H1 (cell line): ENCODE results near the gene PLEKHA5. TPM values are rescaled to one million over a fixed set of nuclear protein-coding genes. Genes with fewer than 3 reads are reported as not detected.

Experiments used
- CTCF ChIA-PET: fragments of 300-600 bp; sonication (Branson Sonifier 250); formaldehyde crosslinking; loops from one replicate; lab custom pipeline; 2021; ENCODE audit not compliant: partially characterized antibody; lab: Charles Lee
- POLR2A ChIA-PET: fragments of 300-600 bp; sonication (Branson Sonifier 250); formaldehyde crosslinking; loops from one replicate; lab custom pipeline; 2021; ENCODE audit warnings: inconsistent platforms; ENCODE audit not compliant: partially characterized antibody; lab: Charles Lee
- DNase-seq, 2 experiments: peaks; one replicate each; pipeline versions ENCODE4 v3.0.0 to v3.0.0-alpha.2; 2010 to 2022; ENCODE audit warnings: low spot score in 2 of 2, low read depth in 1 of 2, mixed read lengths in 1 of 2
- FAIRE-seq: peaks from 2 replicates; lab custom pipeline; 2011; peaks lifted over from hg19 to GRCh38; lab: Jason Lieb, UNC
- H2AFZ ChIP-seq: 2 replicates; pipeline ENCODE4 v1.8.1; 2012; ENCODE audit warnings: low read length, inconsistent platforms
- H2AK5ac ChIP-seq: 2 replicates; pipeline ENCODE4 v1.6.1; 2013; ENCODE audit warnings: low read depth, low read length
- H2BK120ac ChIP-seq: replicated peaks from 2 replicates; pipeline ENCODE3; 2013; ENCODE audit warnings: low read depth, low read length, inconsistent platforms
- H2BK12ac ChIP-seq: 2 replicates; pipeline ENCODE4 v1.6.1; 2013; ENCODE audit warnings: low read depth, low read length
- H2BK15ac ChIP-seq: 2 replicates; pipeline ENCODE4 v1.6.1; 2013; ENCODE audit warnings: low read length
- H2BK20ac ChIP-seq: 2 replicates; pipeline ENCODE4 v1.6.1; 2013; ENCODE audit warnings: low read length
- H2BK5ac ChIP-seq: 2 replicates; pipeline ENCODE4 v1.6.1; 2013; ENCODE audit warnings: low read depth, low read length
- H3K14ac ChIP-seq: 2 replicates; pipeline ENCODE4 v1.6.1; 2013; ENCODE audit warnings: inconsistent platforms; ENCODE audit not compliant: insufficient read length
- H3K18ac ChIP-seq: 2 replicates; pipeline ENCODE4 v1.6.1; 2013; ENCODE audit warnings: low read length; ENCODE audit errors: extremely low read depth
- H3K23ac ChIP-seq: 2 replicates; pipeline ENCODE4 v1.6.1; 2013; ENCODE audit warnings: inconsistent platforms; ENCODE audit not compliant: insufficient read length
- H3K23me2 ChIP-seq: 2 replicates; pipeline ENCODE4 v1.6.1; 2013; ENCODE audit warnings: low read depth, low read length
- H3K27ac ChIP-seq: 2 replicates; pipeline ENCODE4 v1.6.1; 2011; ENCODE audit warnings: low read depth, low read length, inconsistent platforms
- H3K27me3 ChIP-seq, 4 experiments: replicated peaks in 1 of 4; 1 replicate in 1 of 4; 2 replicates in 3 of 4; pipeline versions ENCODE4 v1.6.1 to v1.8.1; 2011 to 2013; ENCODE audit warnings: low read length in 3 of 4, mild to moderate bottlenecking in 3 of 4, inconsistent platforms in 2 of 4, mixed read lengths in 2 of 4, moderate library complexity in 1 of 4; ENCODE audit not compliant: control insufficient read depth in 3 of 4, insufficient read depth in 3 of 4; ENCODE audit errors: extremely low read depth in 1 of 4
- H3K36me3 ChIP-seq, 4 experiments: 2 replicates each; pipeline versions ENCODE4 v1.6.1 to v1.8.1; 2011 to 2013; ENCODE audit warnings: mild to moderate bottlenecking in 4 of 4, low read length in 3 of 4, moderate library complexity in 2 of 4, control low read depth in 1 of 4, inconsistent platforms in 1 of 4; ENCODE audit not compliant: insufficient read depth in 4 of 4, control insufficient read depth in 2 of 4
- H3K4ac ChIP-seq: replicated peaks from 2 replicates; pipeline ENCODE3; 2013; ENCODE audit warnings: low read length, low read depth, mixed read lengths, inconsistent platforms; ENCODE audit not compliant: insufficient read length
- H3K4me1 ChIP-seq, 4 experiments: replicated peaks in 1 of 4; 1 replicate in 1 of 4; 2 replicates in 3 of 4; pipeline versions ENCODE4 v1.6.1 to v1.8.1; 2011 to 2013; ENCODE audit warnings: low read length in 3 of 4, inconsistent platforms in 2 of 4, mixed read lengths in 1 of 4; ENCODE audit not compliant: insufficient read depth in 4 of 4, control insufficient read depth in 3 of 4
- H3K4me2 ChIP-seq, 2 experiments: 2 replicates each; pipeline versions ENCODE4 v1.6.1 to v1.8.1; 2011 to 2013; ENCODE audit warnings: low read depth in 2 of 2, low read length in 2 of 2, control low read depth in 1 of 2, inconsistent platforms in 1 of 2, mild to moderate bottlenecking in 1 of 2; ENCODE audit not compliant: insufficient read depth in 1 of 2
- H3K4me3 ChIP-seq, 4 experiments: fragments of 200-600, 300-600 bp in 1 of 4; sonication (generic), shearing (Covaris generic), sonication (Bioruptor Twin) in 1 of 4; 2 replicates each; pipeline versions ENCODE4 v1.5.1 to v1.8.1; 2011 to 2016; ENCODE audit warnings: low read length in 4 of 4, low read depth in 3 of 4, control low read depth in 2 of 4, inconsistent platforms in 2 of 4, mild to moderate bottlenecking in 2 of 4, mixed read lengths in 1 of 4, moderate library complexity in 1 of 4; ENCODE audit not compliant: insufficient read depth in 2 of 4; ENCODE audit errors: extremely low read depth in 1 of 4
- H3K56ac ChIP-seq: replicated peaks from 2 replicates; pipeline ENCODE3; 2013; ENCODE audit warnings: low read depth, mild to moderate bottlenecking, mixed read lengths, low read length, inconsistent platforms; ENCODE audit not compliant: insufficient read length
- H3K79me1 ChIP-seq: 2 replicates; pipeline ENCODE4 v1.6.1; 2013; ENCODE audit warnings: low read depth, low read length, control low read depth
- H3K79me2 ChIP-seq, 2 experiments: 2 replicates each; pipeline versions ENCODE4 v1.6.1 to v1.8.1; 2012 to 2013; ENCODE audit warnings: low read length in 2 of 2, mild to moderate bottlenecking in 2 of 2, inconsistent platforms in 1 of 2; ENCODE audit not compliant: insufficient read depth in 2 of 2, control insufficient read depth in 1 of 2
- H3K9ac ChIP-seq, 4 experiments: replicated peaks in 1 of 4; 1 replicate in 1 of 4; 2 replicates in 3 of 4; pipeline versions ENCODE4 v1.6.1 to v1.8.1; 2011 to 2013; ENCODE audit warnings: low read depth in 3 of 4, low read length in 3 of 4, control low read depth in 2 of 4, mild to moderate bottlenecking in 2 of 4, moderate library complexity in 2 of 4, inconsistent platforms in 1 of 4; ENCODE audit errors: extremely low read depth in 1 of 4
- H3K9me3 ChIP-seq, 2 experiments: 2 replicates each; pipeline versions ENCODE4 v1.6.1 to v1.8.1; 2012 to 2013; ENCODE audit warnings: mild to moderate bottlenecking in 2 of 2, moderate library complexity in 2 of 2, control low read depth in 1 of 2, inconsistent platforms in 1 of 2, low read depth in 1 of 2, low read length in 1 of 2, mixed read lengths in 1 of 2; ENCODE audit not compliant: insufficient read depth in 2 of 2
- H4K20me1 ChIP-seq, 2 experiments: replicated peaks in 1 of 2; 2 replicates each; pipeline versions ENCODE3 to v1.8.1; 2011 to 2013; ENCODE audit warnings: inconsistent platforms in 2 of 2, low read length in 2 of 2, mild to moderate bottlenecking in 1 of 2; ENCODE audit not compliant: insufficient read depth in 2 of 2, control insufficient read depth in 1 of 2
- H4K5ac ChIP-seq: 2 replicates; pipeline ENCODE4 v1.6.1; 2013; ENCODE audit warnings: low read length, low read depth, mixed read lengths, inconsistent platforms; ENCODE audit not compliant: insufficient read length
- H4K8ac ChIP-seq: 2 replicates; pipeline ENCODE4 v1.8.0; 2013; ENCODE audit warnings: mild to moderate bottlenecking, moderate library complexity, low read length, inconsistent platforms; ENCODE audit not compliant: insufficient read depth; ENCODE audit errors: extremely low read depth
- H4K91ac ChIP-seq: replicated peaks from 2 replicates; pipeline ENCODE3; 2013; ENCODE audit warnings: low read length, mixed read lengths, inconsistent platforms; ENCODE audit not compliant: insufficient read length
- CBX8 ChIP-seq: fragments of 300-800, 300-1000 bp; sonication (generic); IDR thresholded peaks from 2 replicates; pipeline ENCODE4 v1.7.1; 2016; ENCODE audit warnings: low read depth, low read length, borderline replicate concordance
- CHD1 ChIP-seq: IDR thresholded peaks from 2 replicates; pipeline ENCODE4 v1.6.1; 2012; ENCODE audit warnings: low read depth, low read length, improper control_type of control experiment
- CREB1 ChIP-seq: IDR thresholded peaks from 2 replicates; pipeline ENCODE4 v1.6.1; 2012; ENCODE audit warnings: inconsistent platforms
- EZH2 ChIP-seq: fragments of 200-600 bp; sonication (generic); IDR thresholded peaks from 2 replicates; pipeline ENCODE4 v1.7.1; 2012; ENCODE audit warnings: low read depth, mild to moderate bottlenecking, moderate library complexity, low read length, inconsistent platforms; ENCODE audit not compliant: severe bottlenecking
- POU5F1 ChIP-seq: IDR thresholded peaks from 2 replicates; pipeline ENCODE4 v1.6.1; 2011; ENCODE audit warnings: low read depth, mild to moderate bottlenecking, low read length, moderate library complexity
- SP4 ChIP-seq: IDR thresholded peaks from 2 replicates; pipeline ENCODE4 v1.6.1; 2012; ENCODE audit warnings: low read length, inconsistent platforms
- TCF12 ChIP-seq: IDR thresholded peaks from 2 replicates; pipeline ENCODE4 v1.6.1; 2011; ENCODE audit warnings: low read depth, mild to moderate bottlenecking, low read length
- TEAD4 ChIP-seq: IDR thresholded peaks from 2 replicates; pipeline ENCODE4 v1.6.1; 2012; ENCODE audit warnings: low read depth, low read length, inconsistent platforms, mixed read lengths
- WGBS, 2 experiments: shearing (Covaris generic) in 1 of 2; methylation state at CpG; one replicate each; pipeline versions ENCODE4 v1.1.6 to v1.1.7; 2013 to 2015; ENCODE audit warnings: low lambda C conversion rate in 2 of 2, mixed read lengths in 2 of 2, inconsistent platforms in 1 of 2, low coverage in 1 of 2, missing lambda C conversion rate in 1 of 2; ENCODE audit not compliant: insufficient replicate concordance in 2 of 2, insufficient coverage in 1 of 2, insufficient read length in 1 of 2; ENCODE audit errors: extremely low coverage in 1 of 2, missing lambda C conversion rate in 1 of 2; 5-methylcytosine and 5-hydroxymethylcytosine counted together
- polyA plus RNA-seq, 7 experiments: library from polyadenylated mRNA; depleted of rRNA in 3 of 7; stranded (reverse) in 5 of 7; unstranded in 2 of 7; fragments of >200 nt in 5 of 7; fragments of 200-250 nt in 2 of 7; gene quantifications; 1 replicate in 5 of 7; 2 replicates in 1 of 7; 4 replicates in 1 of 7; pipeline versions ENCODE4 v1.2.1 to v1.2.3, GENCODE V29; 2011 to 2013; ENCODE audit warnings: missing spikeins in 2 of 7, mixed read lengths in 2 of 7
- total RNA-seq: library from RNA; stranded (reverse); fragmentation: NEBNext Ultra II Directional; extraction: Animal tissue kit (Norgen Biotek cat#: 25700); gene quantifications from 2 replicates; pipeline ENCODE4 v1.2.1, GENCODE V29; 2021

PLEKHA5 gene
- total and polyA plus RNA-seq, 2 of the 8 experiments (the other 6 are each of a cell fraction or from before 2014, with no cell fraction given) = 17.2 to 66.1 TPM

DNA sequence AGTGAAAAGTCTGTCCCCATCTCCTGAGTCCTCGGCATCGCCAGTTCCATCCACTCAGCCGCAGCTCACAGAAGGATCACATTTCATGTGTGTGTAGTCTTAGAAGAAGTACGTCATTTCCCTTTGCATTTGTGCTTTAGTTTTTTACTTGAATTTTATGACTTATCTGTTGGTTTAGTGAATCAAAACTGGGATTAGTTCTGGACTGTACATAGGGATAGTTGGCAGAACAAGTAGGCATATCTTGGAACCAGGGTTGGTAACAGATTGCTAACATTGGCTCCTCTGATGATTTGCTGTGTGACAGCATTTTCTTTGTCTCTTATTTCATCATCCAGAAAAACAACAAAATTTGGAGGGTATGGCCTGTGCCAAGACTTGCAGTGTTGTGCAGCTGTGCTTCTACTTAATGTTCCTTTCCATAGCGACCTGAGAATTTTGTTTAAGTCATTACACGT is 240.2 kb downstream of the PLEKHA5 start:
- Histone ChIP-seq H2AK5ac (no peak overlapping the region), H3K18ac (no peak overlapping the region), H3K4ac (no peak overlapping the region), H3K9me3 (no peaks in the 10 kb centered on the region), H4K5ac (no peak overlapping the region), H2BK15ac (no peak overlapping the region), H3K4me3 (no peak overlapping the region), H3K36me3 (peaks cover 10 to 66% (median 25%) of the 10 kb centered on the region in 4 experiments), H3K9ac (no peak overlapping the region), H3K79me1 (no peaks in the 10 kb centered on the region), H3K27me3 (no peaks in the 10 kb centered on the region), H3K27ac (no peak overlapping the region), H2BK120ac (no peak overlapping the region), H3K4me1 (no peaks in the 10 kb centered on the region), H3K79me2 (no peaks in the 10 kb centered on the region), H4K91ac (no peak overlapping the region), H3K14ac (no peak overlapping the region), H2BK5ac (no peak overlapping the region), H3K23ac (no peak overlapping the region), H2AFZ (no peak overlapping the region), H4K8ac (no peak overlapping the region)
- 94% methylated on average over 6 of the region's 6 CpGs; no CpG with 5 or more reads in 1 of the 2 experiments for WGBS, 2 experiments
- no peak for DNase-seq
- POLR2A ChIA-PET = interaction anchor here (0.7 to 0.9 kb wide), 2 partner anchors 53 to 70 kb away, joined by 3 read pairs; partner anchors contain the start of gene AEBP2
- TF ChIP-seq EZH2 (no peak), CBX8 (no peak), TEAD4 (no peak), CHD1 (no peak), SP4 (no peak), TCF12 (no peak), CREB1 (no peak), POU5F1 (no peak)
- TF ChIP-seq, all 59 proteins: peak for 0
- H3K4me2 ChIP-seq = no peak overlapping the region
- no peak overlapping the region for H2BK20ac ChIP-seq
- H4K20me1 ChIP-seq = no peaks in the 10 kb centered on the region
- FAIRE-seq = no peak
- no peak overlapping the region for H3K56ac ChIP-seq
- CTCF ChIA-PET = interaction anchor here (0.7 kb wide), 1 partner anchor 12 kb away, joined by 3 read pairs; no protein-coding TSS in a partner anchor
- no peaks in the 10 kb centered on the region for H3K23me2 ChIP-seq
- no peak overlapping the region for H2BK12ac ChIP-seq
